ENCODE data around the gene FOXI1.

The FOXI1 gene

DNA sequence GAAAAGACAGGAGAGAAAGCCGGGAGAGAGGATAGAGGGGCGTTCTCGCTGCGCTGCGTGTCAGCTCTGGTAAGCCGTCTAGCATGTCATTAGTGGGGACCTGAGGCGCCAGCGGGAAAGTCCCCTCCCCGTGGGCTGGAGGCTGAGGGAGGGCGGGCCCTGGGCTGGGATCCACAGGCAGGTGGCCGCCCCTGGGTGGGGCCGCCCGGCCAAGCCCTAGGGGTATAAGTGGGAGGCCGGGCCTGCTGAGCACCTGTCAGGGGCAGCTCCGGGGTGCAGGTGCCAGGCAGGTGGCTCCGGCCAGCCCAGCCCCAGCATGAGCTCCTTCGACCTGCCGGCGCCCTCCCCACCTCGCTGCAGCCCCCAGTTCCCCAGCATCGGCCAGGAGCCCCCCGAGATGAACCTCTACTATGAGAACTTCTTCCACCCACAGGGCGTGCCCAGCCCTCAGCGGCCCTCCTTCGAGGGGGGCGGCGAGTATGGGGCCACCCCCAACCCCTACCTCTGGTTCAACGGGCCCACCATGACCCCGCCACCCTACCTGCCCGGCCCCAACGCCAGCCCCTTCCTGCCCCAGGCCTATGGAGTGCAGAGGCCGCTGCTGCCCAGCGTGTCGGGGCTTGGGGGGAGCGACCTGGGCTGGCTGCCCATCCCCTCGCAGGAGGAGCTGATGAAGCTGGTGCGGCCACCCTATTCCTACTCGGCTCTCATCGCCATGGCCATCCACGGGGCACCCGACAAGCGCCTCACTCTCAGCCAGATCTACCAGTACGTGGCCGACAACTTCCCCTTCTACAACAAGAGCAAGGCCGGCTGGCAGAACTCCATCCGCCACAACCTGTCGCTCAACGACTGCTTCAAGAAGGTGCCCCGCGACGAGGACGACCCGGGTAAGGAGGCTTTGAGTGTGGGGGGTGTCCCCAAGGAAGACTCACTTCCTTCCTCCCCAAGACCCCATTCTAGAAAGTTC, at the start of gene FOXI1:
Gene FOXI1 (plus strand): TSS at position 256 of the 970 bp plus-strand sequence. CDS start 61 bp downstream, at position 317.
- no peak within 1 kb of the TSS for H3K4me3 Mint-ChIP-seq
- no peak within 1 kb of the TSS for H3K27ac Mint-ChIP-seq
- no peaks in the 10 kb centered on the region for H3K4me1 Mint-ChIP-seq (ENCODE audit: low read depth)
- H3K27me3 Mint-ChIP-seq: peaks cover 9% of the 10 kb centered on the region
- H3K9me3 Mint-ChIP-seq: no peaks in the 10 kb centered on the region
- H3K36me3 Mint-ChIP-seq (ENCODE audit: low read depth): no peaks in the 10 kb centered on the region

DNA sequence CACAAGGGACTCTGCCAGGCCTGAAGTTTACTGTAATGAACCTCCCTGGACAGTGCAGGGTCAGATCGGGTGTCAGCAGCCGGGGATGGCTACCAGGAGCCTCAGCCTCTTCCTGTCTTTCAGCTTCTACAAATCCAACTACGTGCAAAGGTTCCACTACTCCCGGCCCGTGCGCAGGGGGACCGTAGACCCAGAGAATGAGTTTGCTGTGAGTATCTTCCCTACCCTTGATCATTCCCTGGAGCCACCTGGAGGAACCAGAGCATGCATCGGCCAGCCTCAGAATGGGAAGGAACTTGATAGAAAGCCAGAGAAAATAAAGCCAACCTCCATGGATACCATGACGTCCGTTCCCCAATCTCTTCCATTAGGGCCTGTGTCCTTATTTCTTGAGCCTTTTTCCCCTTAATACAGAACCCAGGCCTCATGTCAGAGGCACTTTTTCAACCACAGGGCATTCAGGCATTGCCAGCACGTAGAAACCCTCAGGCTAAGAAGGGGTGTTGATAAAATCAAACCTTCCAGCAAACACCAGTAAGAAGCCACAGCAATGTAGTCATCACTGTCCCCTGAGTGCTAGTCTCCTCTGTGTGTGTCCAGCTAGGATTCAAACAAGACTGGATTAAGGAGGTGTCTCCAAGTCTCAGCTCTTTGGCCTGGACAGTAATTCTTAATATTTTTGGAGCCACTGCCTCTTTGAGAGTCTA, 49.0 kb upstream of the FOXI1 start:
- H3K4me1 Mint-ChIP-seq (ENCODE audit: low read depth): no peaks in the 10 kb centered on the region
- H3K4me3 Mint-ChIP-seq: no peak overlapping the region
- H3K9me3 Mint-ChIP-seq: peaks cover 10% of the 10 kb centered on the region
- no peak overlapping the region for H3K27ac Mint-ChIP-seq
- peaks cover 93% of the 10 kb centered on the region for H3K36me3 Mint-ChIP-seq (ENCODE audit: low read depth)
- H3K27me3 Mint-ChIP-seq: no peaks in the 10 kb centered on the region

DNA sequence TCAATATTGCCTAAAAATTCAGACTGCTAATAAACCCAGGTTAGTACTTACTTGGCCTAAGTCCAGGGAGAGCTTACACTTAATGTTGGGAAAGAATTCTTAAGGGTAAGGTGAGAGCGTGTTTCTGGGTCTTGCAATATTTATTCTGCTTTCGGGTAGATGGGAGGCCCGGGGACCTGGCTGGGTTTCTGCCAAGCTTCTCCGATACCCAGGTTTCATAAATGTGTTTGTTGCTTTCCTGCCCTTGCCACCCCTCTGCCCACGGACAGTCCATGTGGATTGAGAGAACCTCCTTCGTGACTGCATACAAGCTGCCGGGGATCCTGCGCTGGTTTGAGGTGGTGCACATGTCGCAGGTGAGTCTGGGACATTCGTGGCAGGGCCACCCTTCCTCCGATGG, 48.4 kb upstream of the FOXI1 start:
- no peaks in the 10 kb centered on the region for H3K4me1 Mint-ChIP-seq (ENCODE audit: low read depth)

DNA sequence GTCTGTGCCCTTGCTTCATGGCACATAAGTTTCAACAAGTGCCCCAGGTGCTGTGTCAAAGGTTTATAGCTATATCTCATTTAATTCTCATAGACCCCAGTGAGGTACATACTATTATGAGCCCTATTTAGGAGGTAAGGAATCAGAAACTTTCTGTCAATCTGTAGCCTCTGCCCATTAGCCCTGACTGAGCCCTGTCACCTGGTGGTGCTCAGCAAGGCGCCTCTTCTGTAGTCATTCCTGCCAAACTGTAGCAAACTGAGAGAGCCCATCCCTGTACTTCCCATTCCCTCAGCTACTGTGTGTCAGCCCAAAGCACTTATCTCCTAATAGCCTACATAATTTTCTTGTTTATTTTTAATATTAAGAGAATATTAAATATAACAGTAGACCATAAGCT, 46.5 kb upstream of the FOXI1 start:
- H3K9me3 Mint-ChIP-seq: peaks cover 10% of the 10 kb centered on the region
- H3K4me1 Mint-ChIP-seq (ENCODE audit: low read depth): no peaks in the 10 kb centered on the region
- peaks cover 86% of the 10 kb centered on the region for H3K36me3 Mint-ChIP-seq (ENCODE audit: low read depth)
- no peak overlapping the region for H3K27ac Mint-ChIP-seq
- H3K27me3 Mint-ChIP-seq: no peaks in the 10 kb centered on the region
- no peak overlapping the region for H3K4me3 Mint-ChIP-seq

More for the DNA sequence above, 48.4 kb upstream of the FOXI1 start:
- H3K27me3 Mint-ChIP-seq: no peaks in the 10 kb centered on the region
- H3K27ac Mint-ChIP-seq: no peak overlapping the region
- peaks cover 10% of the 10 kb centered on the region for H3K9me3 Mint-ChIP-seq
- H3K36me3 Mint-ChIP-seq (ENCODE audit: low read depth): peaks cover 93% of the 10 kb centered on the region
- no peak overlapping the region for H3K4me3 Mint-ChIP-seq

DNA sequence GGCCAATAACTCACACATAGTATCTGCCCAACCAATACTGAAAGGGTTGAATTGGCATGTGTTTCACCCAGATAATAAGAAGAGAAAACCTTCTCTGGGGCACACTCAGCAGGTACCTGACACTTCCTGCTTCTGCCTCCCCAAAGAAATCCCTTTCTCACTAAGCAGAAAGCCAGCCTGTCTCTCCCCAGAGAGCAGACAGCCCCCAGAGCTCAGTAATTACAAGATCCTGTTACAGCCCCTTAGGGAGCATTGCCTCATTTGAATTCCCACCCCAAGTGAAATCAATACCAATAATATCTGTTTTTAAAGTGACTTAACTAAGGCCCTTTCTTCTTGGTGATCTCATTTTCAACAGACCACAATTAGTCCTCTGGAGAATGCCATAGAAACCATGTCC, 38.5 kb upstream of the FOXI1 start:
- Mint-ChIP-seq H3K4me3 (no peak overlapping the region), H3K27me3 (no peaks in the 10 kb centered on the region), H3K4me1 (ENCODE audit: low read depth) (no peaks in the 10 kb centered on the region), H3K9me3 (no peaks in the 10 kb centered on the region), H3K27ac (no peak overlapping the region), H3K36me3 (ENCODE audit: low read depth) (peaks cover 80% of the 10 kb centered on the region)

DNA sequence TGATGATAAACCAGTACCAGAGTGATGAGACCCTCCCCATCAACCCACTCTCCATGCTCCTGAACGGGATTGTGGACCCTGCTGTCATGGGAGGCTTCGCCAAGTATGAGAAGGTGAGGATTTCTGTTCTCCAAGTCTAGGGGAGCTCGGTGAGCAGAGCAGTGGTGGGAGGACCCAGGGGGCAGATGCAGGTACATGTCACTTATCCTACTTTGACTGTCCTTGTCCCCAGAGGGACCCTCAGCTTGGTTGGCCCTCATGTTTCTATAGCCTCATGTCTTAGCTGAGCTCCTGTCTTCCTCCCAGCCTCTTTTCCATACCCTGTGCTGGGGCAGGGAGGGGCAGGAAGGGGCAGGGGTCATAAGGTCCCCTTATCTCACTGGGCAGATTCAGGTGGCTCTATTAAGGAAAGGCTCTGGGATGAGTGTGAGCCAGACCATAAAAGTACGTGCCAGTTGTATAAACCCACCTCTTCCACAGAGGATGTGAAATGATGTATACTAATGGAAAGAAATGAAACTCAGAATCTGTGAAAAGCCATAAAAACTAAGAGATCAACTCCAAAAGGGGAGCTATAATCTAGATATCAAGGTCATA, 38.0 kb upstream of the FOXI1 start:
- no peaks in the 10 kb centered on the region for H3K9me3 Mint-ChIP-seq
- H3K27me3 Mint-ChIP-seq: no peaks in the 10 kb centered on the region
- H3K36me3 Mint-ChIP-seq (ENCODE audit: low read depth): peaks cover 77% of the 10 kb centered on the region
- no peak overlapping the region for H3K4me3 Mint-ChIP-seq
- no peaks in the 10 kb centered on the region for H3K4me1 Mint-ChIP-seq (ENCODE audit: low read depth)
- H3K27ac Mint-ChIP-seq: no peak overlapping the region

DNA sequence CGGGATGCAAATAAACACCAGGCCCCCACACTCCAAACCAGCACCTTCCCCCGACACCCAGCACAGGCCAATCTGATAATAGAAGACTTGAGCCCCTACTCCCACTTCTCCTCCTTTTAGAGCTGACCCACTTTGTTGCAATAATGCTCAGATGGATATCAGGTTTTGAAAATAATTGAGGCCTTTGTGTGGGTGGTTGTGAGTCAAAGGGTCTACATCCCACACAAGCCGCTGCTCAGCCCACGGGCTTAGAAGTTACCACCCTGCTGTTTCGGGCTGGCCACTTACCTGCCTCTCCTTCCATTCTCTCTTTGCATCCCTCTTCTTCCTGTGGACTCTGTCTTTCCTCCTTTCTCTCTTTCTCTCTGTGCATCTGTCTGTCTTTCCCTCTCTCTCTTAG, 36.2 kb upstream of the FOXI1 start:
- Mint-ChIP-seq H3K4me1 (ENCODE audit: low read depth) (no peaks in the 10 kb centered on the region), H3K9me3 (no peaks in the 10 kb centered on the region), H3K27me3 (no peaks in the 10 kb centered on the region), H3K27ac (no peak overlapping the region), H3K36me3 (ENCODE audit: low read depth) (peaks cover 65% of the 10 kb centered on the region), H3K4me3 (no peak overlapping the region)

DNA sequence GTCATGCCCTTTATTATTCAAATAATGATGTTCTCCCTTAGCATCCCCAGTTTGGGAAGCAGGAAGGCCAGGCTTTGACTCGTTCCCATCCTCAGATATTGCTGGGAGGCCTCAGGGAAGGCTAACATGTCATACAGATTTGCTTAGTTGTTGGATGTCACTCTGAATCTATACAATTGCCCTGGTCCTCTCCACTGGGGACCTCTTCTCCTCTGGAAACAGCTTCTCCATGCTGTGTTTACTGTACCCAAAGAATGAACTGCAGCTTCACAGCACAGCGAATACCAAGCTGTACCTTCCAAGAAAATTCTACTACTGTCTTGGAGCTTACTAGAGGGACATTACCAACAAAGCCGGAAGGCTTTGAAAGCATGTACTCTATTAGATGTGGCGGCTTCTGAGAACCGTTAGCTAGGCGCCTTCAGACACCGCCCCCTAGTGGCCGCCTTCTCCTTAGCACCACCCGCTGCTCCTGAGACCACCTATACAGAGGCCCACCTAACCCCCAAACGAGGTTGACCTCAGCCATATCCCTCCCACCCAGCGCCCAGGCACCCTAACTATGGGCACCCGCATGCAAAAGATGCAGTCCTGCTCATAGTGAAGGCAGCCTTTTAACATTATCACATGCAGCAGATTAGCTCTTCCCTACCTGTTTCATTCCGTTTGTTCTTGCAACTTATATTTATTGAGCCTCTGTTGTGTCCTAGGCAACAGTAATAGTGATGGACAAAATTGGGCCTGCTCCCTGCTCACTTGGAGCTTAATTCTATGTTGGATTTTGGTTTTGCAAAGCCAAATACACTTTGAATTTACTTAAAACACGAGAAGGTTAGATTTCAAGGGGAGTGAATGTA, 34.9 kb upstream of the FOXI1 start:
- Mint-ChIP-seq H3K36me3 (ENCODE audit: low read depth) (peaks cover 68% of the 10 kb centered on the region), H3K27me3 (no peaks in the 10 kb centered on the region), H3K4me1 (ENCODE audit: low read depth) (no peaks in the 10 kb centered on the region), H3K9me3 (no peaks in the 10 kb centered on the region), H3K4me3 (no peak overlapping the region), H3K27ac (no peak overlapping the region)

DNA sequence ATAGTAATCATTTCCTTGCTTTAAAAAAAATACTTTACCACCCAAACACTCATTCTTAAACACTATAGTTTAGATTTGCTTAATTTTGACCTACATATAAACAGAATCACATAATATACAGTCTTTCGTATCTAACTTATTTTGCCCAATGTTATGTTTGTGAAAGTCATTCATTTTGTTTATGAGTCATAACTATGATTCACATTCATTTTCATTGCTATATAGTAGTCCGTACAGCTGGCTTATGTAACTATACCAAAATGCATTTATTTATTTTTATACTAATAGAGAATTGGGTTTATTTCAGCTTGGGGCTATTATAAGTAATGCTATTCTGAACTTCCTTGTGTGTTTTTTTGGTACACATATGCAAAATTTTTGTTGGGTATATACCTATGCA, 33.9 kb upstream of the FOXI1 start:
- no peak overlapping the region for H3K4me3 Mint-ChIP-seq
- H3K36me3 Mint-ChIP-seq (ENCODE audit: low read depth): peaks cover 70% of the 10 kb centered on the region
- H3K27me3 Mint-ChIP-seq: no peaks in the 10 kb centered on the region
- no peak overlapping the region for H3K27ac Mint-ChIP-seq
- H3K9me3 Mint-ChIP-seq: no peaks in the 10 kb centered on the region
- H3K4me1 Mint-ChIP-seq (ENCODE audit: low read depth): peaks cover 4% of the 10 kb centered on the region

DNA sequence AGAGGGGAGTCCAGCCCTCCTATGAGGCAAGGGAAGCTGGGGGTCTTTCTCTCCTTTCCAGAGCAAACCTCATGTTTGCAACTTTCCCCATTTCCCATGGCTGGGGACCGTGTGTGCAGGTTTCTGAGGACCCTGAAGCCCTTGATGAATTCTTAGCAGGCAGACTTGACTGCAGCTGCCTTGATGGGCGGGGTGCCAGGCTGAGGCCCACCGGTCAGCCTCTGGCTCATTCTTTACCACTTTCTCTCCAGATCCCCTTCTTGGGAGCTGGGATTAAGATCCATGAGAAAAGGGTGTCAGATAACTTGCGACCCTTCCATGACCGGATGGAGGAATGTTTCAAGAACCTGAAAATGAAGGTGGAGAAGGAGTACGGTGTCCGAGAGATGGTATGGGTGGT, 30.0 kb upstream of the FOXI1 start:
- H3K9me3 Mint-ChIP-seq: no peaks in the 10 kb centered on the region
- H3K27ac Mint-ChIP-seq: no peak overlapping the region
- H3K36me3 Mint-ChIP-seq (ENCODE audit: low read depth): peaks cover 67% of the 10 kb centered on the region
- no peaks in the 10 kb centered on the region for H3K27me3 Mint-ChIP-seq
- no peak overlapping the region for H3K4me3 Mint-ChIP-seq
- H3K4me1 Mint-ChIP-seq (ENCODE audit: low read depth): peaks cover 7% of the 10 kb centered on the region

DNA sequence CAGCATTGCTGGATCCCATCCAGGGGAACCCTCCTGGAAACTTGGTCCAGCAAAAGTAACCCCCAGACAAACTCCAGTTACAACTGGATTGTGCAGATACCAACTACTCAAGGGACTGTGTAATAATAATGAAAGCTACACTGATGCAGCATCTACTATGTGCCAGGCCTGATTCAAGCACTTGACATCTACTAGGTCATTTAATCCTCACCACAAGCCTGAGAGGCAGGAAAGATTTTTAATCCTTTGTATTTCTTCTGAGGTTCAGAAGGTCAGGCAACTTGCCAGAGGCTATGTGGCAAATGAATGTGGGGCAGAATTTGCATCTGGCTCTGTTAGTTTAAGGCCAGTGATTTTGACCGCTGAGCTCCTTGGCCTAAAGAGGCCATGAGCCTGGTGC, 29.5 kb upstream of the FOXI1 start:
- H3K27me3 Mint-ChIP-seq: no peaks in the 10 kb centered on the region
- H3K4me1 Mint-ChIP-seq (ENCODE audit: low read depth): peaks cover 7% of the 10 kb centered on the region

DNA sequence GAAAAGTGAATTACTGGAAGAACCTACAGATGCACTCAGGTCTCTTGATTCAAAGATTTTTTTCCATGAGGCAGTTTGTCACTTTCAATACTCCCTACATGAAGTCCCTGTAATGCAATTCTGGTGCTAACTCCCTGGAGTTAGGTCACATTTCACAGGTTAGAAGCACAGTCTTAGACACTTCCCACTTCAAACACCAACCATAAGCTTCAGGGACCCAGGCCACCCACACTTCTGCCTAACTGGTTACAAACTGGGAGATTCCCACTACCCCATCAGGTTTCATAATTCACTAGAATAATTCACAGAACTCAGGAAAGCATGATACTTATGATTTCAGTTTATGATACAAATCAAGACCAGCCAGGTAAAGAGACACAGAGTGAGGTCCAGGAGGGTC, 29.0 kb upstream of the FOXI1 start:
- Mint-ChIP-seq H3K27me3 (no peaks in the 10 kb centered on the region), H3K9me3 (no peaks in the 10 kb centered on the region), H3K36me3 (ENCODE audit: low read depth) (peaks cover 63% of the 10 kb centered on the region), H3K27ac (no peak overlapping the region), H3K4me1 (ENCODE audit: low read depth) (peaks cover 7% of the 10 kb centered on the region), H3K4me3 (no peak overlapping the region)

More for the DNA sequence above, 29.5 kb upstream of the FOXI1 start:
- Mint-ChIP-seq H3K4me3 (no peak overlapping the region), H3K27ac (no peak overlapping the region), H3K9me3 (no peaks in the 10 kb centered on the region), H3K36me3 (ENCODE audit: low read depth) (peaks cover 67% of the 10 kb centered on the region)

DNA sequence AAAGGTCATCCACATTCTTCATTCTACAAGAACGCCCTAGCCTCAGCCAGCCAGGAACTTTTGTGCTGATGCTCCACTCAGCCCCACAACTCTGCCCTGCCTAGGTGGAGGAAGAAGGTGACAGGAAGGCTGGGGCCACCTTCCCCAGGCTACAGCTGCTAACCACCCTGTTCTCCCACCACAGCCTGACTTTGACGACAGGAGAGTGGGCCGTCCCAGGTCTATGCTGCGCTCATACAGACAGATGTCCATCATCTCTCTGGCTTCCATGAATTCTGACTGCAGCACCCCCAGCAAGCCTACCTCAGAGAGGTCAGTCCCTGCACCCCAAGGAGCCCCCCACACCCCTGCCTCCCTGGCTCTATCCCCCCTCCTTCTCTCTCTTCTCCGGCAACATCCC, 28.2 kb upstream of the FOXI1 start:
- no peak overlapping the region for H3K4me3 Mint-ChIP-seq
- peaks cover 70% of the 10 kb centered on the region for H3K36me3 Mint-ChIP-seq (ENCODE audit: low read depth)
- H3K27ac Mint-ChIP-seq: no peak overlapping the region
- H3K4me1 Mint-ChIP-seq (ENCODE audit: low read depth): peaks cover 7% of the 10 kb centered on the region
- H3K27me3 Mint-ChIP-seq: no peaks in the 10 kb centered on the region
- H3K9me3 Mint-ChIP-seq: no peaks in the 10 kb centered on the region

DNA sequence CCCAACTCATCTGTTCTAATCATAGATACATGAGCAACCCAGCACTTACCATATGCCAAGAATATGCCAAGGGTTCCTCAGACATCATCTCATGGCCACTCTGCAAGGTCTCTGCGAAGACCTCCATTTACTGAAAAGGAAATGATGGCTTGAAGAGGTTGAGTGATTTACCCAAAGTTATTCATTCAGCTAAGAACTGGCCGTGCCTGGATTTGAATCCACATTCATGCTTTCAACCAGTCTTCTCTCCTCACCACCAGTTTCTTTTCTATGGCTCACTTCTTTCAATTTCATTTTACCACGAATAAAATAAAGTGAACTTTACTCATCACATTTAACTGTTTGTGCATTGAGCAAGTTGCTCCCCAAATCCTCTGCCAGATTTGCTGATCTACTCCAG, 27.2 kb upstream of the FOXI1 start:
- Mint-ChIP-seq H3K36me3 (ENCODE audit: low read depth) (peaks cover 80% of the 10 kb centered on the region), H3K27me3 (no peaks in the 10 kb centered on the region), H3K27ac (no peak overlapping the region), H3K4me1 (ENCODE audit: low read depth) (peaks cover 7% of the 10 kb centered on the region), H3K9me3 (no peaks in the 10 kb centered on the region), H3K4me3 (no peak overlapping the region)
